Adrenal gland (tissue), 12 donors: ENCODE measurements around the gene TPSB2. TPM values are rescaled to one million over a fixed set of nuclear protein-coding genes. Genes with fewer than 3 reads are reported as not detected.

ENCODE experiments used
- DNase-seq, 7 donors: peaks; one replicate each; pipeline ENCODE4 v3.0.0-alpha.2; 2019 to 2020
- H3K27ac ChIP-seq, 5 donors: fragments of 200-600 bp; sonication (generic) in 4 of 5; 1 replicate in 3 of 5; 2 replicates in 2 of 5; pipeline versions ENCODE4 v1.5.1 to v1.8.0; 2016 to 2020; ENCODE audit warnings: mild to moderate bottlenecking in 1 of 5
- H3K27me3 ChIP-seq: fragments of 200-600 bp; 2 replicates; pipeline ENCODE4 v1.8.0; 2021
- H3K36me3 ChIP-seq, 2 donors: fragments of 200-600 bp; replicated peaks in 1 of 2; 1 replicate in 1 of 2; 2 replicates in 1 of 2; pipeline versions ENCODE4 v1.5.1 to v1.8.0; 2018 to 2022
- H3K4me1 ChIP-seq, 2 donors: fragments of 200-600 bp; replicated peaks in 1 of 2; 1 replicate in 1 of 2; 2 replicates in 1 of 2; pipeline versions ENCODE4 v1.5.1 to v1.8.0; 2018 to 2021
- H3K4me3 ChIP-seq, 4 donors: fragments of 200-600 bp; sonication (generic) in 3 of 4; one replicate each; pipeline ENCODE4 v1.5.1; 2016 to 2018
- H3K9me3 ChIP-seq, 3 donors: fragments of 200-600 bp; sonication (generic) in 1 of 3; replicated peaks in 1 of 3; 1 replicate in 2 of 3; 2 replicates in 1 of 3; pipeline versions ENCODE4 v1.5.1 to v1.8.0; 2016 to 2021
- CTCF ChIP-seq, 6 experiments: fragments of 450-650 bp in 4 of 6; fragments of 200-600 bp in 2 of 6; sonication (generic) in 1 of 6; IDR thresholded peaks; 1 replicate in 5 of 6; 2 replicates in 1 of 6; pipeline versions ENCODE4 v1.5.1 to v1.8.0; 2016 to 2021; ENCODE audit warnings: antibody characterized with exemption in 6 of 6, mild to moderate bottlenecking in 2 of 6, moderate library complexity in 1 of 6
- POLR2A ChIP-seq, 2 donors: fragments of 450-650 bp; IDR thresholded peaks; one replicate each; pipeline ENCODE4 v1.6.1; 2017; ENCODE audit warnings: antibody characterized with exemption in 2 of 2, mild to moderate bottlenecking in 2 of 2, moderate library complexity in 1 of 2
- WGBS, 4 donors: extraction: QIAGEN DNeasy Blood & Tissue Kit in 2 of 4; methylation state at CpG; one replicate each; pipeline versions ENCODE4 v1.1.5 to v1.1.7; 2013 to 2017; 5-methylcytosine and 5-hydroxymethylcytosine counted together
- intact Hi-C, 2 donors: fragments of 100-400 bp; cut with DNase I; formaldehyde crosslinking; loops; one replicate each; pipeline versions ENCODE4 v1.14.1 to v1.15.0; 2022 to 2023
- polyA plus RNA-seq, 3 donors: library from polyadenylated mRNA; stranded (reverse); fragments of 200-250 nt in 2 of 3; fragments of 350-450 nt in 1 of 3; fragmentation: Illumina TruSeq in 1 of 3; extraction: RNeasy Lipid Tissue Mini Kit (QIAGEN cat#74804) in 1 of 3; gene quantifications; one replicate each; pipeline ENCODE4 v1.2.3, GENCODE V29; 2013 to 2014
- total RNA-seq, 9 donors: library from RNA; depleted of rRNA in 4 of 9; stranded (reverse); fragments of >200 nt in 4 of 9; fragments of 120-200 nt in 1 of 9; fragmentation: NEBNext Ultra II Directional in 1 of 9; extraction: Animal tissue kit (Norgen Biotek cat#: 25700) in 1 of 9; gene quantifications; one replicate each; pipeline versions ENCODE4 v1.1.0 to v1.2.4, GENCODE V29; 2013 to 2023
- donor health status: healthy with polysubstance abuse.
- donor health status: Bipolar disorder and iron deficiency.
- donor health status: DM: yes; HTN: yes; CAD: no.
- donor health status: DM: no; HTN: no; CAD: no.
- donor health status: DM: no; HTN: no; CAD: no.
- donor health status: DM: yes; HTN: yes; CAD: no.

Gene TPSB2
- total and polyA plus RNA-seq, 12 donors, result 0.32 to 6.6 (median 0.78) TPM; not detected in 5

DNA sequence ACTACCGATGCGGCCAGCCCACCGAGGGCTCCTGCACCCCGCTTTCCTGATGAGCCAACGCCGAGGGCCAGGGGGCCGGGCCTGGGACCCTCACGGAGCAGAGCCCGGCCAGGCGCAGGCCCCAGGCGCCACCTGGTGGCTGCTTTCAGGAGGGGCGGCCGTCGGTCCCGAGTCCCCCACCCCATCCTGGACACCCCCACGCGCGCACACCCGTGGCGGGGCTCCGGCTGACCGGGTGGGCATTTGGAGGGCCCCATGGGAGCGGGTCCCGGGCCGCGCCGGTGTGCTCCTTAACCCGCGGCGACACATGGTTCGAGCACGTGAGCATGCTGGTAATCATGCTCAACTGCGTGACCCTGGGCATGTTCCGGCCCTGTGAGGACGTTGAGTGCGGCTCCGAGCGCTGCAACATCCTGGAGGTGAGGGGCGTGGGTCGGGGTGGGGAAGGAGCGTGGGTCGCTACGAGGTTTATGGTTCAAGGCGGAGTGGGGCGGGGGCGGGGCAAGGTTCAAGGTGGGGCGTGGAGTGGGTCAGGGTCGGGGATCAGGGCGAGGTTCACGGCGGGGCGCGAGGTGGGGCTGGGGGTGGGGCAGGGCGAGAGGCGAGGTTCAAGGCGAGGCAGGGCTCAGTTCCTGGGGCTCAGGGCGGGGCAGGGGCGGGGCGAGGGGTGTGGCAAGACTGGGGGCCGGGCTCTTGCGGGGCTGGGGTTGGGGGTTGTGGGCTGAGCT lies 35.2 kb downstream of the TPSB2 start:
- H3K27me3 ChIP-seq, result no peaks in the 10 kb centered on the region
- TF ChIP-seq CTCF (IDR thresholded peaks at IDR 0.05) (peak; percentile 84 to 99 (median 94)), POLR2A (IDR thresholded peaks at IDR 0.05) (no peak)
- peaks cover 0 to 12% of the 10 kb centered on the region in 2 donors for H3K4me1 ChIP-seq
- 14 to 46% (median 17%) methylated on average over 14 to 61 of the region's 61 CpGs for WGBS, 4 donors
- H3K36me3 ChIP-seq, result no peaks in the 10 kb centered on the region
- H3K4me3 ChIP-seq, result peak overlapping the region in 1 of 4 donors; percentile 22
- H3K9me3 ChIP-seq, result no peaks in the 10 kb centered on the region
- intact Hi-C loops, result loop anchor here in 1 of 2 donors (1.0 kb wide), 1 partner anchor 89 kb away; no protein-coding TSS in a partner anchor
- peak; percentile 73 to 85 (median 84) for DNase-seq
- peak overlapping the region in 2 of 5 donors; percentile 67 to 70 for H3K27ac ChIP-seq

GRCh38 chr16:1193825-1194581 lies 36.0 kb downstream of the TPSB2 start:
- Histone ChIP-seq H3K36me3 (no peaks in the 10 kb centered on the region), H3K27ac (peak overlapping the region in 2 of 5 donors; percentile 67 to 70), H3K27me3 (no peaks in the 10 kb centered on the region), H3K4me3 (no peak overlapping the region), H3K9me3 (no peaks in the 10 kb centered on the region), H3K4me1 (peaks cover 0 to 12% of the 10 kb centered on the region in 2 donors)
- WGBS, 4 donors, result 54 to 65% (median 58%) methylated on average over 10 to 29 of the region's 29 CpGs
- TF ChIP-seq CTCF (IDR thresholded peaks at IDR 0.05) (no peak), POLR2A (IDR thresholded peaks at IDR 0.05) (peak in 1 of 2 donors; percentile 11)
- peak; percentile 68 to 89 (median 78) for DNase-seq
- intact Hi-C loops, result loop anchor here in 1 of 2 donors (1.0 kb wide), 1 partner anchor 88 kb away; no protein-coding TSS in a partner anchor

DNA sequence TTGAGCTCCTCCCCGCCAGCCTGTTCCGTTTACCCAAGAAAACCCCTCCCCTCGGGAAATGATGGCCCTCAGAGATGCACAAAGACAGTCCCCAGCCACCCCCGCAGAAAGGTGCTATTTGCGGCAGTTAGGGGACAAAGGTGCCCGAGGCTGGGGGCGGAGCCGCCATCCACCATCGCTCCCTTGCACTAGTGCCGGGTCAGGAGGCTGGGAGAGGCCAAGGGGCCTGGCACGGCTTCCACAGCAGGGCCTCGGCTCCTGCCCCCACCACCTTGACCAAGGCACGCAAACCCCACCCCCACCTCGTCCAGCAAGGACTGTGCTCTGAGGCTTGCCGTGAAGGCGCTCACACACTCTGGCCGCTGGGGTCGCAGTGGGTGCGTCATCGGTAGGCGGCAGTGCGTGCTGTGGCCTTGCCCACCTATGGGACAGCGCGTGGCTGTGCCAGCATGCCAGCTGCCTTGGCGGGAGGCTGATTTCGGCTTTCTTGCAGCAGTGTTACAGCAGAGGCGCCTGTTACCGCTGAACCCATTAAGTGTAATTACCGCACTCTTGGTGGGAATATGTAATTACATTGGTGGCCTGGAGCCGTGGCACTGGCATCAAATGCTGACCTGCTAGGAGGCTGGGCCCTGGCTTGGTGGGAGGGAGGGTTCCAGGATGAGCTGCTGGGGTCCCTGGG lies 36.7 kb downstream of the TPSB2 start:
- DNase-seq, result peak in 2 of 7 donors; percentile 33 to 74
- Histone ChIP-seq H3K27ac (peak overlapping the region in 2 of 5 donors; percentile 67 to 70), H3K36me3 (no peaks in the 10 kb centered on the region), H3K27me3 (no peaks in the 10 kb centered on the region), H3K4me1 (peaks cover 0 to 12% of the 10 kb centered on the region in 2 donors), H3K9me3 (no peaks in the 10 kb centered on the region), H3K4me3 (no peak overlapping the region)
- TF ChIP-seq POLR2A (IDR thresholded peaks at IDR 0.05) (no peak), CTCF (IDR thresholded peaks at IDR 0.05) (no peak)
- intact Hi-C loops, result no loop called here
- WGBS, 4 donors, result 42 to 92% (median 77%) methylated on average over 2 to 30 of the region's 30 CpGs
